HG02943 (cell line): Measurements from ENCODE around the gene BHLHA15.
A peak's percentile ranks its signal among the peaks of the same experiment; 100 is the strongest.

Source experiments
- ATAC-seq: cut with Tn5 transposase; IDR thresholded peaks from one replicate; pipeline ENCODE4 v1.9.1; 2021; ENCODE audit warnings: mild to moderate bottlenecking, low read depth, moderate library complexity; ENCODE audit not compliant: unreplicated experiment

Gene BHLHA15

DNA sequence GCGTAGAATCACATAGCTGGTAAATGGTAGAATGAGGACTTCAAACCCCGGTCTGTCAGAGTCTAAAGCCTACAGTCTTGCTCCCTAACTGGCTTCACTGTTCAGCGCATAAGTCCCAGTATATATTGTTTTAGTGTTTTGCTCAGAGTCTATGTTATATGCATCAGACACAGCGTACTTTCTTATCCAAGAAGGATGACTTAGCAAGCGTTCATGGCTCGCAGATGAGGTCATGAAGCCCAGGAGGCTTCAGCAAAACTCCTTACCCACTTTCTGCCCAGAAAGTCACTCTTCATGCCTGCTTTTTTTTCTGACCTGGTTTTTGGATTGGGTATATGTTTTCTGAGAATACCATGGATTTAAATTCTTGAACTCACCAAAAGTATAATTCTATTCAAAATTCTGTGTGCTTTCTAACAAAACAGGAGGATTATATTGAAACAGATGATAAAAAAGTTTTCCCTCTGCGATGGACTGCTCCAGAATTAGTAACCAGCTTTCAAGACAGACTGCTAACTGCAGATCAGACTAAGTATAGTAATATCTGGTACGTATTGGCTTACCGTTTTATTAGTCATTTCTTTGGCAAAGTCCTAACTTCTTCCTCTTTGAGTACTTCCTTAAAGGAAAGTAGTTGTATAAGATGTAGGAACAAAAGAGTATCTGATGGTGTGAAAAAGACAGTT, 24.6 kb upstream of the BHLHA15 start:
- no peak for ATAC-seq

DNA sequence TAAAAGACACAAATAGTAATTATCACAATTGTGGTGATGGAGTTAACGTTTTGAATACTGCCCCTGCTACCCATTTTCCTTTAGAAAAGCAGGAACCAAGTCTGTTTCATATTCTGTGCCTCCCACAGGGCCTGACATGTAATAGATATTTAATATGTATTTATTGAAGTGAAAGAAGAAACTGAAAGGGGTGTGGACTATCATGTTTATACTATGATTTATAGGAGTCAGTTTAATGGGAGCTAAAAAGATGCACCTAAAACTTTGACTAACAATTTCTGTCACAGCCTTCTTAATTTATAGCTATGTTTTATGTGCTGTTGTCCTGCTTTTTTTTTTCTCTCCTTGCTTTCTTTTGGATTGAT, 24.1 kb upstream of the BHLHA15 start:
- ATAC-seq = no peak

DNA sequence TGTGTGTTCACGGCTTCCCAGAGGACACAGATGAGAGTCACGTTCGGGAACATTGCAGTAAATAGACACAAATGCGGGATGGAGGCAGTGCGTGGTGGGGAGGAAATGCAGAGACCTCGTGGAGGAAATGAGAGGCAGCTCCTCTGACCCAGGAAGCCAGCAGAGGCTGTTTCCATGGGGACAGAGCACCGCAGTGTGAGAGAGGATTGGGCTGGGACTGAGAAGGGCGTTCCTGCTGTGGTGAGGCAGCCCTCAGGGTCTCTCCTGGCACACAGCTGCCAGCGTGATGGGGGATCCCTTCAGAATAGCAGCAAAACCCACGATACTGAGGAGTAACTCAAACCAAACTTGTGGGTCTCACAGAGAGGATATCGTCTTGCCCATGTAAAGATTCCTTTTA, 21.7 kb upstream of the BHLHA15 start:
- ATAC-seq = no peak

DNA sequence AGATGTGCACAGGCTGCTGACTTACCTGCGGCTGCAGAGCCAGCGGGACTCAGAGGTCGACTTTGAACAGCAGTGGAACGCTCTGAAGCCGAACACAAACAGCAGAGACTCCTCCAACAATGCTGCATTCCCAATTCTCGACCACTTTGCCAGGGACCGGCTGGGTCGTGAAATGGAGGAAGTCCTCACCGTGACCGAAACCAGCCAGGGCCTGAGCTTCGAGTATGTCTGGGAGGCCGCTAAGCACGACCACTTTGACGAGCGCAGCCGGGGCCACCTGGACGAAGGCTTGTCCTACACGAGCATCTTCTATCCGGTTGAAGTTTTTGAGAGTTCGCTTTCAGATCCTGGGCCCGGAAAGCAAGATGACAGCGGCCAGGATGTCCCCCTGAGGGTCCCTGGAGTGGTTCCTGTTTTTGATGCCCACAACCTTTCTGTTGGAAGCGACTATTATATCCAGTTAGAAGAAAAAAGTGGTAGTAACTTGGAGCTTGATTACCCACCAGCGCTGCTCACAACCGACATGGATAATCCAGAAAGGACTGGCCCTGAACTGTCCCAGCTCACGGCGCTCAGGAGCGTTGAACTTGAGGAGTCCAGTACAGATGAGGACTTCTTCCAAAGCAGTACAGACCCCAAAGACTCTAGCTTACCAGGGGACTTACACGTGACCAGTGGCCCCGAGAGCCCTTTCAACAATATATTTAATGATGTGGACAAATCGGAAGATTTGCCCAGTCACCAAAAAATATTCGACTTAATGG, 19.4 kb upstream of the BHLHA15 start:
- no peak for ATAC-seq

DNA sequence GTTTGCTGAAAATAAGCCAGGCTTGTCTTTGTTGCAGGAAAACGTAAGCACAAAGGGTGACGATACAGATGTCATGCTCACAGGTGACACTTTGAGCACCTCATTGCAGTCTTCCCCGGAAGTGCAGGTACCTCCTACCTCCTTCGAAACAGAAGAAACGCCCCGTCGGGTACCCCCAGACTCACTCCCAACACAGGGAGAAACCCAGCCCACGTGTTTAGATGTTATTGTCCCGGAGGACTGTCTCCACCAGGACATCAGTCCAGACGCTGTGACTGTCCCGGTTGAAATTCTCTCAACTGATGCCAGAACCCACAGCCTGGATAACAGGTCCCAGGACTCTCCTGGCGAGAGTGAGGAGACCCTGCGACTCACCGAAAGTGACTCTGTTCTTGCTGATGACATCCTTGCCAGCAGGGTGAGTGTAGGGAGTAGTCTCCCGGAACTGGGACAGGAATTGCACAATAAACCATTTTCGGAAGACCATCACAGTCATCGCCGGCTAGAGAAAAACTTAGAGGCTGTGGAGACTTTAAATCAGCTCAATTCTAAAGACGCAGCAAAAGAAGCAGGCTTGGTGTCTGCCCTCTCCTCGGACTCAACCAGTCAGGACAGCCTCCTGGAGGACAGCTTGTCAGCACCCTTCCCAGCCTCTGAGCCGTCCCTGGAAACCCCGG, 18.3 kb upstream of the BHLHA15 start:
- ATAC-seq = no peak

DNA sequence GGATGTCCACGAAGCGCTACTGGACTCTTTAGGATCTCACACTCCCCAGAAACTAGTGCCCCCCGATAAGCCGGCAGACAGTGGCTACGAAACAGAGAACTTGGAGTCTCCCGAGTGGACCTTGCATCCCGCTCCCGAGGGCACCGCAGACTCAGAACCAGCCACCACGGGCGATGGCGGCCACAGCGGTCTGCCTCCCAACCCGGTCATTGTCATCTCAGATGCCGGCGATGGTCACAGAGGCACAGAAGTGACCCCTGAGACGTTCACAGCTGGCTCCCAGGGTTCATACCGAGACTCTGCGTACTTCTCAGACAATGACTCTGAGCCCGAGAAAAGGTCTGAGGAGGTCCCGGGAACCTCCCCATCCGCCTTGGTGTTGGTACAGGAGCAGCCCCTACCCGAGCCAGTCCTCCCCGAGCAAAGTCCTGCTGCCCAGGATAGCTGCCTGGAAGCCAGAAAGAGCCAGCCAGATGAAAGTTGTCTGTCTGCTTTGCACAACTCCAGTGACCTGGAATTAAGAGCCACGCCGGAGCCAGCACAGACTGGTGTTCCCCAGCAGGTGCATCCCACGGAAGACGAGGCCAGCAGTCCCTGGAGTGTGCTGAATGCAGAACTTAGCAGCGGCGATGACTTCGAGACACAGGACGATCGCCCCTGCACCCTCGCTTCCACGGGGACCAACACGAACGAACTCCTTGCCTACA, 17.6 kb upstream of the BHLHA15 start:
- no peak for ATAC-seq

DNA sequence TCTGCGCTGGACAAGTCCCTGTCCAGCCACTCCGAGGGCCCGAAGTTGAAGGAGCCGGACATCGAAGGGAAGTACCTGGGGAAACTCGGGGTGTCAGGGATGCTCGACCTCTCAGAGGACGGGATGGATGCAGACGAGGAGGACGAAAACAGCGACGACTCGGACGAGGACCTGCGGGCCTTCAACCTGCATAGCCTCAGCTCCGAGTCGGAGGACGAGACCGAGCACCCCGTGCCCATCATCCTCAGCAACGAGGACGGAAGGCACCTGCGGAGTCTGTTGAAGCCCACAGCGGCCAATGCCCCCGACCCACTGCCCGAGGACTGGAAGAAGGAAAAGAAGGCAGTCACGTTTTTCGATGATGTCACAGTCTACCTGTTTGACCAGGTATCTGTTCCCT, 17.1 kb upstream of the BHLHA15 start:
- no peak for ATAC-seq

DNA sequence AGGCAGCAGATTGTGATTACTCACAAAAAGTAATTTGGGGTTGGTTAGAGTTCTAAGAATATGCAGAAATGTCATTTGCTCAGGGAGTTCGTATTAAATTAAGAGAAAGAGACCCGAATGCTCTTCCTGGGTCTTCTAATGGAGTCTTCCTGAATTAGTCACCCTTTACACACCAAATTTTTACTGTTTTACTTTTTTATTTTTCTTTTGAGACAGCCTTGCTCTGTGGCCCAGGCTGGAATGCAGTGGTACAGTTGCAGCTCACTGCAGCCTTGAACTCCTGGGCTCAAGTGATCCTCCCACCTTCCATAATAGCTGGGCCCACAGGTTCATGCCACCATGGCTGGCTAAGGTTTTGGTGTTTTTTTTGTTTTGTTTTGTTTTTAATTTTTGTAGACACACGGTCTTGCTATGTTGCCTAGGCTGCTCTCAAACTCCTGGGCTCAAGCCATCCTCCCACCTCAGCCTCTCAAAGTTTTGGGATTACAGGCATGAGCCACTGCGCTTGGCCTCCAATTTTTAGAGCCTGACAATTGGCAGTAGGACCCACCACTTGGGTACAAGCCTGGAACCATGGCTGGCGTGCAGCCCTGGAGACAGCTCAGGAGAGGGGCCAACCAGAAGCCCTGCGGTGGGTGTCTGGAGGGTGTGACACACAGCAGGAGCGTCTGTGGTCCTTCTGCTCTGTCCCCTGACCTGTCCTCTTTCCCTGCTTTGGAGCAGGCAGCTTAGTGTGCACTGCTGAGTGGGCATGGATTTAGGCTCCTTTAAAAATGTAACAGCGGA, 16.4 kb upstream of the BHLHA15 start:
- ATAC-seq = no peak

DNA sequence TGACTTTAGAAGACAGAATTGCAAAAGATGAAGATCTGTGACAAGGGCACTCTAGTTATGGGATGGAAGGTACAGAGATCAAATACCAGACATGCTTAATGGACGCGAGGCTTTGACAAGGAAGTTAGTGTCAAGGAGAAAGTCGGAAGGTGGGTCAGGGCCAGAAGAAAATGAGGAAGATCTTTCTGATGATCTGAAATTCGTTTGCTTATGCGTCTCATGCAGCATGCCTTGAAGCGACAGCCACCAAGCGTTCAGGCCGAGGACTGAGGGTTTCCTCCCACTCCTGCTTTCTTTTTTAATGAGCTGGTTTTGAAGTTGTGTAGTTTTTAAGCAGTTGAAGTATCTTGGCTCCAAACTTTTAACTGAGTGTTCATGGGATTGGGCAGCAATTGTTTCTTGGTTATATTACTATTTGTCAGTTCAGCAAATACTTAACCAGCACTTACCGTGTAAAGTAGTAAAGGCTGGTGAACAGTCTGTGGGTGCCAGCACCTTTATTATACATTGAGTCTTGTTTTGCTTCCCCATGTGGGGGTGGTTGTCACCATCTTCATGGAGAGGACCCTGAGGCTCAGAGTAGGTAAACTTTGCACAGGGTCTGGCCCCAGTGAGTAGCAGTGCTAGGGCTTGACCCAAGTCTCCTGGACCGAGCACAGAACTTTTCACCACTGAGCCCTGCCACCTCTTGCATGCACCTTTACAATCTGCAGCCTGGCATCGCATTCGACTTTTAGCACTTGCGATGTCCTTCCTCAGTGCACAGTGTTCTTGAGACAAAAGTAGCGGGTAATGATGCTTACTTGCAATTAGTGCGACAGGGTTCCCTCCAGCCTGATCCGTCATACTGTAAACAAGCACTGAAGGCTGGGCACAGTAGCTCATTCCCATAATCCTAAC, 14.3 kb upstream of the BHLHA15 start:
- no peak for ATAC-seq

DNA sequence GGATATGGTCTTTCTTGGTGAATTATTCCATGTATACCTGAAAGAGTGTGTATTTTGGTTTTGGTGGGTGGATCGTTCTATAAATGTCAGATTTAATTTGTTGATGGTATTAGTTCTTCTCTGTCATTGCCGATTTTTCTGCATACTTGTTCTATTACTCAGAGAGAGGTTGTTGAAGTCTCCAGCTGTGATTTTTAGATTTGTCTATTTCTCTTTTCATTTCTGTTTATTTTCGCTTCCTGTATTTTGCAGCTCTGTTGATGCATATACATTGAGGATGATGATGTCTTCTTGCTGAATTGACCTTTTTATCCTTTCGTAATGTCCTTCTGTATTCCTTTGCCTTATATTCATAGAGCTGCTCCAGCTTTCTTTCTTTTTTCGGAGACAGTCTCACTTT, 12.1 kb upstream of the BHLHA15 start:
- ATAC-seq = no peak

DNA sequence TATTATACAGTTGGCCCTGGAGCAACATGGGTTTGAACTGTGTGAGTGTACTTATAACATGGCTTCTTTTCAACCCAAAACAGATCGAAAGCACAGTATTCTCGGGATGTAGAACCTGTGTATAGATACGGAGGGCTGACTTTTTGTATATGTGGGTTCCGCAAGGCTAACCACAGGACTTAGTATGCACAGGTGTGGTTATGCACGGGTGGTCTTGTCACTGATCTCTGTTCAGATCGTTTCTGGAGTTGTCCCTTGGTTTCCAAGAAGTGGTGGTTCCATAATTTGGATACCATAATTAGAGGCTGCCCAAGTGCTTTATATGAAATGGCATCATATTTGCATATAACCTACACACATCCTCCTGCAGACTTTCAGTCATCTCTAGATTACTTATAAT, 10.9 kb upstream of the BHLHA15 start:
- ATAC-seq = no peak

DNA sequence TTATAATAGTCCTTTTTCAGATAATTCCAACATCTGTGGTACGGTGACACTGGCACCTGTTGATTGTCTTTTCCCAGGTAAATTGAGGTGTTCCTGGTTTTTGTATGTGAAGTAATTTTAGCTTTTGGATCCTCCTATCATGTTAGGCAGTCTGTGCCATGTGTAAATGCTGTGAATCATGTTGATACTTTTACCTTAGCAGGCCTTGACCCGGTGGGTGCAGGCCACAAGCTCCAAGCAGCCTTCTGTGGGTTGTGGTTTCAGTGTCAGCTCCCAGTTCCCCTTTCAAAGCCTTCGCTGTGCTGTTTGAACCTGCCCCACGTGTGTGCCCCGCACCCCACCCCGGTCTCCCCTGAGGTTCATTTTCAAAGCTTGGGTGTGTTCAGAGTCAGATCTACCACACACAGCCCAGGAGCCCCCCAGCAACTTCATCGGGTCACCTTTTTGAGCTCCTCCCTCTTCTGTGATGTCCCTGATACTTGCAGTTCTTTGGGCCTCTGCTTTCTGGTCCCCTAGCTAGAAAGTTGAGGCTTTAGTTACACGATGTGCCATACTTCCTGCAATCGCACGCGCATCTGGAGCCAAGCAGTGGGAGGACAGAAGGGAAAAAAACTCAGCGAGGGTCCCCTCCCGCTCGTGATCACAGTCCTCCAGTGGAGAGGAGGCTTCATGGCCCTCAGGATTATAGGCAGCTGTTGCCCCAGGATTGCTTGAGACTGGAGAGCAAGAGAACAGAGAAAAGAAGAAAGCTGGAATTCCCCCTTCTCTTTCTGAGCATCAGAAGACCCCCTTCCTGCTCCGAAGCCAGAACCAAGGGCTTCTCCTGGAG, 8.7 kb upstream of the BHLHA15 start:
- peak; percentile 93 for ATAC-seq

DNA sequence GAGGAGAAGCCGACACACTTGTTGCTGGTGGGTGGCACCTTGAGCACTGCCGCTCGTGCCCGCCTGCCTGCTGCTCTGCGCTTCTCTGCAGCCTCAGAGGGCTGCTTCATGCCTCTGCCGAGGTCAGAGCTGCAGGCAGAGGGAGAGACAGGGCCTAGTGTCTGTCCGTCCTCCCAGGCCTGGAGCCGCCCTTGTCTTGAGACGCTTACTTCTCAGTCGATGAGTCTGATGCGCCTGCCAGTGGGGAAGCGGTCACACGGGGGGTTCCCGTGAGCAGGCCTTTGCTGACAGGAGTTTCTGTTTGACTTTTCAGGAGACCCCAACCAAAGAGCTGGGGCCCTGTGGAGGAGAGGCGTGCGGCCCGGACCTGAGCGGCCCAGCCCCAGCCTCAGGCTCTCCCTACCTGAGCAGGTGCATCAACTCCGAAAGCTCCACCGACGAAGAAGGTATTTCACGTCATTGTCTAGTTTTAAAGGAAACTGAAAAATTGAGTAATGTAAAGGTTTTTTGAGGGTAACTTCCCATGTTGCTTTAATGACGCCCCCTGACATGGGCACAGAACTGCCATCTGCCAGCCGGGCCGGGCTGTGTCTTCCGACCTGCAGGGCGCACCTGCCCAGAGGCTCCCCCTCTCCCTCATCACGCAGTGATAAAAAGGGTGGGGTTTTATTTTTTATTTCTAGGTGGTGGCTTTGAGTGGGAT, 7.8 kb upstream of the BHLHA15 start:
- no peak for ATAC-seq

DNA sequence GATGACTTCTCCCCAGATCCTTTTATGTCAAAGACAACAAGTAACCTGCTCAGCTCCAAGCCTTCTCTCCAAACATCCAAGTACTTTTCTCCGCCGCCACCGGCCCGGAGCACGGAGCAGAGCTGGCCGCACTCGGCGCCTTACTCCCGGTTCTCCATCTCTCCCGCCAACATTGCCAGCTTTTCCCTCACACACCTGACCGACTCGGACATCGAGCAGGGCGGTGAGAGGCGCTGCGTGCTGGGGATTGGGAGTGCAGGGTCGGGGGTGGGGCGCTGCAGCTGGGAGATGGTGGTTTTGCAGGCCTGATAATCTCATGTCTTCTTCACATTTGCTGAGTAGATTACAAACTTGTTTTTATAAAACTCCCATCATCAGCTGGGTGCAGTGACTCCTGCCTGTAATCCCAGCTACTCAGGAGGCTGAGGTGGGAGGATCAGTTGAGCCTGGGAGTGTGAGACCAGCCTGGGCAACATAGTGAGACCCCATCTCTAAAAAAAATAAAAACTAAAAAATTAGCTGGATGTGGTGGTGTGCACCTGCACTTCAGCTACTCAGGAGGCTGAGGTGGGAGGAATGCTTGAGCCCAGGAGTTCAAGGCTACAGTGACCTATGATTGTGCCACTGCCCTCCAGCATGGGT, 7.2 kb upstream of the BHLHA15 start:
- no peak for ATAC-seq

DNA sequence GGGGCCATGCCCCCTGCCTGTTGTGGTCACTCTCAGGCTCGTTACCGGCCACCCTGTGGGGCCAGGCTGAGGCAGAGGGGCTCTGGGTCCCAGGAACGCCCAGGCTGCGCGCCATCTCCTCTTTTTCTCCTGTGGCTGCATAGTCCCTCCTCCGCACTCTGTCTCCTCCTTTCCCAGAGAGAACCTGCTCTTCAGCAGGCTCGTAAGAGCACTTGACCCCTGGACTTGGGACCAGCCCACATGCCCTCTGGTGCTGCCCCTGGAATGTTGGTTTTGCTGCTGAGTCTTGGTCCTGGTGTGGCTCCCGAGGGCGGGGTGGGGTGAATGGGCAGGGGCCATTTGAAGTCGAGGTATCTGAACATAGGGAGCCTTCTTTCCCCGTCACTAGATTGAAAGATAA, 6.6 kb upstream of the BHLHA15 start:
- no peak for ATAC-seq

DNA sequence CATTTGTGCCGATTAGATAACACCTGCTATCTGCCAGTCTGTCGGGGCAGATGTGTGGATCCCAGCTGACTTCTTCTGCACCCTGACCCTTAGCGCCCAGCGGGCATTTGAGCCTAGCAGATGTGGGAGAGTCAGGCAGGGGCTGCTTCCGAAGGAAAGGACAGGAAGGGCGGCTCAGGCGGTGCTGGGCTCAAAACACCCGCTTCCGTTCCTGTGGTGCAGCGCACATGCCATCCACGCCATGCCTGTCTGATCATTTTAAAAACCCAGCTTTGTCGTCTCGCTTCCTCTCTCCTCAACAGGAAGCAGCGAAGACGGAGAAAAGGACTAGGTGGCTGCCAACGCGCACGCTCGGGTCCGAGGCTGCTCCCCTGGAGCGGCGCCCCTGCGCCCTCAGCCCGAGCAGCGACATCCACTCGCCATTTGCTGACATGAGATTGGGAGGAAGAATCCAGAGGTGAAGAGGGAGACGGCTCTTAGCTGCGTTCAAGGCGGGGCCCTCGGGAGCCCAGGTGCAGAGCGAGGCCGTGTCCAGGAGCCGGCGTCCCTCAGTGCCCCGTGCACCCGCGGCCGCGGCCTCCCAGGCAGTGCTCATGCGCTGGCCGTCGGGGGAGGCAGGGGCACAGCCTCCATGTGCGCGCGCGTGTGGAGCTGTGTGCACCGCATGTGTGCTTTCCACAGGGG, 5.9 kb upstream of the BHLHA15 start:
- no peak for ATAC-seq
